ENCODE results near the gene UBC. TPM values are rescaled to one million over a fixed set of nuclear protein-coding genes. Genes with fewer than 3 reads are reported as not detected.
A peak's percentile ranks its signal among the peaks of the same experiment; 100 is the strongest.

The UBC gene
- total RNA-seq, 1 donor, result 1,904 TPM

DNA sequence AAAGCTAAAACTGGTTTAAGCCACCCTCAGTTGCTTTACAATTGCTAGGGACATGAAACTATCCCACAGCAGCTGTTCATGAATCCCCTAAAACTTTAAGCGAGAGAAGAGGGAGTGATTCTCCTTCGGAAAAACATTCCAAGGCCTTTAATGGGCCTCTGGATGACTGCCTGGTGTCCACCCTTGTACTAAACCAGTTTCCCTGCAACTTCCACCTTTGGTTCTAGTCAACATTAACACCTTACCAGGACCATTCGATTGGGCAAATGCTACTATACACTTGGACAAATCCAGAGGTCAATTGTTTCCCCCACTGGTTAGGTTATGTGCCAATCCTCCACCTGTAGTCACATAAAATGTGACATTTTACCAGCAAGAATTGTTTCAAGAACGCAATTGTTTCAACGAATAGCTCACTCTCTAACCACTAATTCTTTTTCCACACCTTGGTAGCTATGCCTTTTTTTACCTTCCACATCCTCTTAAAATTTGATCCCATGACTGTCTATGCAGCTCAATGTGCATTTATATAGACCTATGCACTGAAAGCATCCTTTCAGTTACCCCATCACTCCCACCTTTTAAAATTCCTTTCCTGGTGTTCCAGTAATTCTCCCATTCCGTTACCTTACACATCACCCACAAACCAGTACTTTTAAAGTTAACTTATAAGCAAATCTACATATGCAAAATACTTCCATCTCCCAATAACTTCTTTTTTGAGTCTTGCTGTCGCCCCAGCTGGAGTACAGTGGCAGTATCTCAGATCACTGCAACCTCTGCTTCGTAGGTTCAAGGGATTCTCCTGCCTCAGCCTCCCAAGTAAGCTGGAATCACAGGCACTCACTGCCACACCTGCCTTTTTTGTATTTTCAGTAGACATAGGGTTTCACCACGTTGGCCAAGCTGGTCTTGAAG lies 3.6 kb downstream of the UBC start:
- peak overlapping the region; percentile 56 for H3K4me3 ChIP-seq (ENCODE audit: insufficient read depth, low read length)
- H3K4me2 ChIP-seq (ENCODE audit: insufficient read depth, low read length), result peak overlapping the region; percentile 76
- H3K36me3 ChIP-seq (ENCODE audit: insufficient read depth, low read length), result peaks cover 22% of the 10 kb centered on the region
- no peak overlapping the region for H2AFZ ChIP-seq (ENCODE audit: low read length)
- no peaks in the 10 kb centered on the region for H3K9me3 ChIP-seq (ENCODE audit: low read depth, low read length)
- H3K27ac ChIP-seq (ENCODE audit: low read depth, low read length), result peak overlapping the region; percentile 13
- H4K20me1 ChIP-seq (ENCODE audit: insufficient read depth, low read length), result peaks cover 48% of the 10 kb centered on the region
- TF ChIP-seq, protein P1, sequence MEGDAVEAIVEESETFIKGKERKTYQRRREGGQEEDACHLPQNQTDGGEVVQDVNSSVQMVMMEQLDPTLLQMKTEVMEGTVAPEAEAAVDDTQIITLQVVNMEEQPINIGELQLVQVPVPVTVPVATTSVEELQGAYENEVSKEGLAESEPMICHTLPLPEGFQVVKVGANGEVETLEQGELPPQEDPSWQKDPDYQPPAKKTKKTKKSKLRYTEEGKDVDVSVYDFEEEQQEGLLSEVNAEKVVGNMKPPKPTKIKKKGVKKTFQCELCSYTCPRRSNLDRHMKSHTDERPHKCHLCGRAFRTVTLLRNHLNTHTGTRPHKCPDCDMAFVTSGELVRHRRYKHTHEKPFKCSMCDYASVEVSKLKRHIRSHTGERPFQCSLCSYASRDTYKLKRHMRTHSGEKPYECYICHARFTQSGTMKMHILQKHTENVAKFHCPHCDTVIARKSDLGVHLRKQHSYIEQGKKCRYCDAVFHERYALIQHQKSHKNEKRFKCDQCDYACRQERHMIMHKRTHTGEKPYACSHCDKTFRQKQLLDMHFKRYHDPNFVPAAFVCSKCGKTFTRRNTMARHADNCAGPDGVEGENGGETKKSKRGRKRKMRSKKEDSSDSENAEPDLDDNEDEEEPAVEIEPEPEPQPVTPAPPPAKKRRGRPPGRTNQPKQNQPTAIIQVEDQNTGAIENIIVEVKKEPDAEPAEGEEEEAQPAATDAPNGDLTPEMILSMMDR (IDR thresholded peaks at IDR 0.05; ENCODE audit: extremely low read depth, low read depth, low read length), result no peak
- peaks cover 12% of the 10 kb centered on the region for H3K27me3 ChIP-seq (ENCODE audit: insufficient read depth, low read length)
- DNase-seq (ENCODE audit: insufficient read length, low spot score, missing footprints), result peak; percentile 74
- peaks cover 51% of the 10 kb centered on the region for H3K79me2 ChIP-seq (ENCODE audit: insufficient read depth, low read length)
- H3K4me1 ChIP-seq (ENCODE audit: insufficient read depth, low read length), result peaks cover 36% of the 10 kb centered on the region

DNA sequence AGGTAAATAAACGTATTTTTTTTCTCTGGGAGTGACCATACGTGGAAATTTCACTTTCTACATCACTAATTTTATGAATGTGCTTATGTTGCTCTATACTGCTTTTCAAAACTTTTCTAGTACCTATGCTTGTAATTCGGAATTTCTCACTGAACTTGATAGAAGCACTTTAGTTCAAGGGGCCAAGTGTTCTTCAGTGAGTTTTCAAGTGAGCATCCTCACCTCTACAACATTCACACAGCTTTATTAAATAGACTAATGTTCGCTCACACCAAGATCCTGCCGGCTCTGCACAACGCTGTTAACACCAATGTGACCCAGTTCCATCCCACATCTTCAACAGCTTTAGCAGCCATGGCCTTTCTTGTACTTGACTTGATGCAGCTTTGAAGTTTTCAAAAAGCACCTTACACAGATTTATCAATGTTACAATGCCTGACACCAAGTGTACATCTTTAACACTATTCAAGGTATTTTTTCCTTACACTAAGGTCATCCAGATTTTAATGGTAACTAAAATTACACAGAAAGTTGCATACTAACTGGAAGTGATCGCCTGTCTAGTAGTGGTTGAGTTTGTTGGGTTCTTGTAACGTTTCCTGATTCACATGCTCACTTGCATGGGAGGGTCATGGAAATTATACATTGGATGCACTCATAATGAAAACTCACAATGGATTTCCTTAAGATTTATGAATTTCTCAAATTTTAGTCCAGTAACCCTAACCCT lies 4.5 kb downstream of the UBC start:
- Histone ChIP-seq H3K4me2 (ENCODE audit: insufficient read depth, low read length) (peak overlapping the region; percentile 76), H4K20me1 (ENCODE audit: insufficient read depth, low read length) (peaks cover 48% of the 10 kb centered on the region)
- DNase-seq (ENCODE audit: insufficient read length, low spot score, missing footprints), result no peak

DNA sequence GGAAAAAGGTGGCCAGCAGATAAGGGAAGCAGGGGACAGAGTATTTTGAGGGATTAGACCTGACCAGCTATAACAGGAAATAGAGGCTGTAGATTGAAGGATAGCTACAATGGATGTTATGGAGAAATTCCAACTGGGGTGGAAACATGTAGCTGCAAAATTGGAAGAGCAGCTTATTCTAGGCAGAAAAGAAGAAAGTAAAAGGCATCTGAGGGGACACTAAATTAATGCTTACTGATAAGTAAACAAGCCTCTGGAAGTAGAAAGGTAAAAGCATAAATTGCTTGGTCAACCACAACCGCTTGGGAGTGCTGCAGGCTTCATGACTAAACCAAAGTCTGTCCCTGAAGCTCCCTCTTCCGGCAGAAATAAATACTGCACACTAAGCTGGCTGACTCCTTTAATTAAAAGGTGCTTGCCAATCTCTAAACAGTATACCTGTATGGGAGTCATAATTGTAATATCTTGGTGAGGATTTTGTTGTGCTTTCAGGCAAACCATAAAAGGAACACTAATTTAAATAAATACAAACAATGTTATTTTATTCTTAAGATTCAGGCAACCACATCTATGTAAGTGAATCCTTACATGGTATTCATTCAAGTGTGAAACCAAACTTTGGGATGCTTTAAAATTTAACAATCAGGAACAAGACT lies 7.7 kb downstream of the UBC start:
- H4K20me1 ChIP-seq (ENCODE audit: insufficient read depth, low read length), result peaks cover 29% of the 10 kb centered on the region
- H3K4me1 ChIP-seq (ENCODE audit: insufficient read depth, low read length), result peaks cover 36% of the 10 kb centered on the region
- peaks cover 19% of the 10 kb centered on the region for H3K79me2 ChIP-seq (ENCODE audit: insufficient read depth, low read length)

More for the DNA sequence above, 4.5 kb downstream of the UBC start:
- Histone ChIP-seq H3K9me3 (ENCODE audit: low read depth, low read length) (no peaks in the 10 kb centered on the region), H3K4me1 (ENCODE audit: insufficient read depth, low read length) (peaks cover 31% of the 10 kb centered on the region), H3K79me2 (ENCODE audit: insufficient read depth, low read length) (peaks cover 45% of the 10 kb centered on the region), H3K27me3 (ENCODE audit: insufficient read depth, low read length) (peaks cover 12% of the 10 kb centered on the region), H3K36me3 (ENCODE audit: insufficient read depth, low read length) (peaks cover 22% of the 10 kb centered on the region), H3K27ac (ENCODE audit: low read depth, low read length) (no peak overlapping the region), H2AFZ (ENCODE audit: low read length) (no peak overlapping the region), H3K4me3 (ENCODE audit: insufficient read depth, low read length) (peak overlapping the region; percentile 56)
- TF ChIP-seq, protein P1 (IDR thresholded peaks at IDR 0.05; ENCODE audit: extremely low read depth, low read depth, low read length), result no peak

More for the DNA sequence above, 7.7 kb downstream of the UBC start:
- Histone ChIP-seq H3K9me3 (ENCODE audit: low read depth, low read length) (no peaks in the 10 kb centered on the region), H3K4me2 (ENCODE audit: insufficient read depth, low read length) (no peak overlapping the region), H3K36me3 (ENCODE audit: insufficient read depth, low read length) (peaks cover 11% of the 10 kb centered on the region), H3K27me3 (ENCODE audit: insufficient read depth, low read length) (no peaks in the 10 kb centered on the region), H3K27ac (ENCODE audit: low read depth, low read length) (no peak overlapping the region), H3K4me3 (ENCODE audit: insufficient read depth, low read length) (no peak overlapping the region), H2AFZ (ENCODE audit: low read length) (no peak overlapping the region)
- DNase-seq (ENCODE audit: insufficient read length, low spot score, missing footprints), result peak; percentile 90
- TF ChIP-seq, protein P1 (IDR thresholded peaks at IDR 0.05; ENCODE audit: extremely low read depth, low read depth, low read length), result peak; percentile 100
